Neural progenitor cell (in vitro differentiated cells): Measurements from ENCODE around the gene NXN. TPM values are rescaled to one million over a fixed set of nuclear protein-coding genes. Genes with fewer than 3 reads are reported as not detected.

Source experiments
- DNase-seq: peaks from one replicate; pipeline ENCODE4 v3.0.0-alpha.2; 2016; ENCODE audit warnings: low spot score
- H2AFZ ChIP-seq: fragments of 200-600 bp; sonication (generic); replicated peaks from 2 replicates; pipeline ENCODE4 v1.6.1; 2016; ENCODE audit warnings: antibody characterized with exemption
- H3F3A ChIP-seq: fragments of 200-600 bp; sonication (generic); 2 replicates; pipeline ENCODE4 v1.6.1; 2016; ENCODE audit warnings: antibody characterized with exemption, low read depth
- H3K27ac ChIP-seq: fragments of 200-600 bp; sonication (generic); 2 replicates; pipeline ENCODE4 v1.5.1; 2016; ENCODE audit warnings: mild to moderate bottlenecking
- H3K27me3 ChIP-seq: fragments of 200-600 bp; sonication (generic); 2 replicates; pipeline ENCODE4 v1.6.1; 2016; ENCODE audit warnings: mild to moderate bottlenecking, moderate library complexity
- H3K36me3 ChIP-seq: fragments of 200-600 bp; sonication (generic); 2 replicates; pipeline ENCODE4 v1.5.1; 2016
- H3K4me1 ChIP-seq: fragments of 200-600 bp; sonication (generic); 2 replicates; pipeline ENCODE4 v1.6.1; 2016; ENCODE audit warnings: mixed run types
- H3K4me2 ChIP-seq: fragments of 200-600 bp; sonication (generic); 2 replicates; pipeline ENCODE4 v1.6.1; 2016
- H3K4me3 ChIP-seq: fragments of 200-600 bp; sonication (generic); 2 replicates; pipeline ENCODE4 v1.5.1; 2016
- H3K79me2 ChIP-seq: fragments of 200-600 bp; sonication (generic); 2 replicates; pipeline ENCODE4 v1.6.1; 2016; ENCODE audit warnings: low read depth
- H3K9ac ChIP-seq: fragments of 200-600 bp; sonication (generic); 2 replicates; pipeline ENCODE4 v1.6.1; 2016
- H3K9me3 ChIP-seq: fragments of 200-600 bp; sonication (generic); 2 replicates; pipeline ENCODE4 v1.5.1; 2016; ENCODE audit warnings: low read depth
- H4K20me1 ChIP-seq: fragments of 200-600 bp; sonication (generic); 2 replicates; pipeline ENCODE4 v1.6.1; 2016; ENCODE audit warnings: low read depth
- H3K27ac Mint-ChIP-seq: 3 replicates; pipeline ENCODE4 v1.8.0; 2021; ENCODE audit warnings: mixed read lengths
- H3K27me3 Mint-ChIP-seq: 2 replicates; pipeline ENCODE4 v1.8.0; 2022; ENCODE audit warnings: low read depth, mild to moderate bottlenecking, inconsistent platforms, moderate library complexity, mixed read lengths; ENCODE audit not compliant: insufficient read depth
- H3K36me3 Mint-ChIP-seq: 3 replicates; pipeline ENCODE4 v1.8.0; 2021; ENCODE audit warnings: mixed read lengths
- H3K4me1 Mint-ChIP-seq: 3 replicates; pipeline ENCODE4 v1.8.0; 2021; ENCODE audit warnings: mixed read lengths
- H3K4me3 Mint-ChIP-seq: 3 replicates; pipeline ENCODE4 v1.8.0; 2021; ENCODE audit warnings: mild to moderate bottlenecking, moderate library complexity, mixed read lengths
- H3K9me3 Mint-ChIP-seq: 3 replicates; pipeline ENCODE4 v1.8.0; 2020; ENCODE audit warnings: mixed read lengths
- CTCF ChIP-seq: fragments of 200-600 bp; sonication (generic); IDR thresholded peaks from 2 replicates; pipeline ENCODE4 v1.5.1; 2017; ENCODE audit warnings: antibody characterized with exemption, mild to moderate bottlenecking
- EZH2 ChIP-seq: fragments of 200-600 bp; sonication (generic); IDR thresholded peaks from 2 replicates; pipeline ENCODE4 v1.6.1; 2017; ENCODE audit warnings: antibody characterized with exemption, mild to moderate bottlenecking, moderate library complexity
- EZH2phosphoT487 ChIP-seq: fragments of 200-600 bp; sonication (generic); IDR thresholded peaks from 2 replicates; pipeline ENCODE4 v1.6.1; 2017; ENCODE audit warnings: antibody characterized with exemption
- total RNA-seq: library from RNA; depleted of rRNA; stranded (reverse); fragments of >200 nt; gene quantifications from 2 replicates; pipeline ENCODE4 v1.2.3, GENCODE V29; 2015; ENCODE audit warnings: low replicate concordance

NXN gene
- total RNA-seq, 1 donor from 2014 or later, result 35.9 TPM

DNA sequence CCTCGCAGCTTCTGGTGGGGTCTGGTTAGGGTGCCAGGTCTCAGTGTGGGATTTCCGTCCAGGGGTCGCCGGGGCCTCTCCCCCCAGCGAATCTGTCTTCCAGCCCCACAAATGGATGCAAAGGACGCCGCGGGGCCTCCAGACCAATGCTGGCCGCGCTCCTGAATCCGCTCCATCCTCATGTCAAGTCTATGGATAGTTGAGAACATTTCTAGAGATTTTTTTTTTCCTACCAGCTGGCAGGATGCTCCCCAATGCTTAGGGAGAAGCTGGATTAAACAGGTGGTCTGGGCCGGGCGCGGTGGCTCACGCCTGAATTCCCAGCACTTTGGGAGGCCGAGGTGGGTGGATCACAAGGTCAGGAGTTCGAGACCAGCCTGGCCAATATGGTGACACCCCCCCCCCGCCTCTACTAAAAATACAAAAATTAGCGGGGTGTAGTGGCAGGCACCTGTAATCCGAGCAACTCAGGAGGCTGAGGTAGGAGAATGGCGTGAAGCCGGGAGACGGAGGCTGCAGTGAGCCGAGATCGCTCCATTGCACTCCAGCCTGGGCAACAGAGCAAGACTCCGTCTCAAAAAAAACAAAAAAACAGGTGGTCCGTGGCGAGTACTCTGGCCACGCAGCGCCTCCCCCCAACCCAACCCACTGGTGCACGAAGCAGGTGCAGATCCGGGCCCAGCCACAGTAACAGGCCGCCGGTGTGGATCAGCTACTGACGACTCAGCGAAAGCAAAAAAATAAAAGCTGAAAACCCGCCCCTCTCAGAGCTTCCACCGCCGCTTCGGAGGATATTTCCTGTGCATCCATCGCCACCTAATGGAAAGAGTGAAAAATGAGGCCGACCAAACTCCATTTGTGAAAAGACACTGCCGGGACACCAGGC is 1.1 kb upstream of the NXN start:
- Histone ChIP-seq H3K9me3 (no peaks in the 10 kb centered on the region), H3K79me2 (peaks cover 32% of the 10 kb centered on the region), H3K27me3 (no peaks in the 10 kb centered on the region), H3K4me1 (peaks cover 13% of the 10 kb centered on the region), H4K20me1 (peaks cover 31% of the 10 kb centered on the region), H3F3A (peaks cover 12% of the 10 kb centered on the region), H3K4me2 (peak overlapping the region; percentile 75), H2AFZ (peak overlapping the region; percentile 85), H3K9ac (no peak overlapping the region), H3K27ac (peak overlapping the region; percentile 18), H3K4me3 (peak overlapping the region; percentile 94), H3K36me3 (no peaks in the 10 kb centered on the region)
- DNase-seq, result peak; percentile 94
- no peaks in the 10 kb centered on the region for H3K9me3 Mint-ChIP-seq
- H3K4me3 Mint-ChIP-seq, result peak overlapping the region; percentile 93
- peaks cover 35% of the 10 kb centered on the region for H3K4me1 Mint-ChIP-seq
- no peak overlapping the region for H3K27ac Mint-ChIP-seq
- H3K27me3 Mint-ChIP-seq, result peaks cover 10% of the 10 kb centered on the region
- TF ChIP-seq CTCF (peak; percentile 80), EZH2 (no peak), EZH2phosphoT487 (no peak)
- H3K36me3 Mint-ChIP-seq, result peaks cover 5% of the 10 kb centered on the region

- H3K9me3 ChIP-seq, result no peaks in the 10 kb centered on the region
- no peaks in the 10 kb centered on the region for H3K27me3 ChIP-seq
- no peak overlapping the region for H3K27ac ChIP-seq
- peaks cover 12% of the 10 kb centered on the region for H3F3A ChIP-seq
- H2AFZ ChIP-seq, result no peak overlapping the region
- H3K4me3 ChIP-seq, result peak overlapping the region; percentile 94
- H3K79me2 ChIP-seq, result peaks cover 47% of the 10 kb centered on the region
- no peaks in the 10 kb centered on the region for H3K9me3 Mint-ChIP-seq
- H3K36me3 Mint-ChIP-seq, result peaks cover 11% of the 10 kb centered on the region
- H3K4me2 ChIP-seq, result peak overlapping the region; percentile 75
- no peak overlapping the region for H3K27ac Mint-ChIP-seq
- H3K4me3 Mint-ChIP-seq, result peak overlapping the region; percentile 75
- DNase-seq, result no peak
- H3K4me1 Mint-ChIP-seq, result peaks cover 43% of the 10 kb centered on the region
- H3K27me3 Mint-ChIP-seq, result peaks cover 6% of the 10 kb centered on the region
- no peak overlapping the region for H3K9ac ChIP-seq
- peaks cover 44% of the 10 kb centered on the region for H4K20me1 ChIP-seq
- peaks cover 13% of the 10 kb centered on the region for H3K4me1 ChIP-seq
- TF ChIP-seq EZH2phosphoT487 (no peak), CTCF (no peak), EZH2 (no peak)
- no peaks in the 10 kb centered on the region for H3K36me3 ChIP-seq
These were observed 401 bp downstream of the NXN start for GRCh38 chr17:979212-979538.

DNA sequence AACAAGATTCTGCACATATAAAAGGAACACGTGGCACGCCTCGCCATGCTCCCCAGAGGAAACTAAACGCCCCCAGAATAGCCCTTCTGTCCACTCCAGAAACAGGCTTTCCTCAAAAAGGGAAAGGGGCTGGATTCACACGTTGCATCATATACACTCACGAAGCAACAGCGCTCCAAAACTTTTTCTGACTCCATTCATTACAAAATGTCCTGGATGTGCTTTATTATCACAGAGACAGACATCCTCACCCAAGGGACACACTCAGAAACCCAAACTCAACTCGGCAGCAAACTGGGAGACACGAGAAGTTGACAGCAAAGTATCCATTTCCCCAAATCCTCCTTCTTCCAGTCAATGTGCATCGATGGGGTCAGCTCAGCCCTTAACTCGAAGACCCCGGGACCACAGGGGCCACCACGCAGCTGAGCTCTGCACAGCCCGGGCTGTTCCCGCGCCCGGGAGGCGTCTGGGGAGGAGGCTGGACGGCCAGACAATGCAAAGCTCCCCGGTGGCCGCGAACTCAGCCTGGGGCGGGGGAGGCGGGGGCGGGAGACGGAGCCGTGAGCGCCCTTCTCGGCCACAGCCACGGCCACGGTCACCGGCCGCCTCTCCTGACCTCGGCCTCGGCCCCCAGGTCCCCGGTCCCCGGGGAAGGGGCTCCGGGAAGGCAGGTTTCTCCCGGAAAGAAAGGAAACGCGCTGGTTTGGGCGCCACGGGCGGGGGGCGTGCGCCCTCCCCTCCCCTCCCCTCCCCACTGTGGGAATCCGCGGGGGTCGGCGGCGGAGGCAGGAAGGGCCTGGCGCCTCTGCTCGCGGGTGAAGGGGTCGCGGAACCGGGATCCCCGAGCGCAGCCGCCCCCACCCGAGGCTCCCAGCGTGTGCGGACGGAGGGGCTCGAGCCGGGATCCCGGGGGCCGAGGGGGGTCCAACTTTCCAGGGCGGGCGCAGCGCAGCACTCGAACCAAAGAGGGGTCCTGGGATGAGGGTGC is 1.2 kb downstream of the NXN start:
- Histone ChIP-seq H3K4me1 (peaks cover 13% of the 10 kb centered on the region), H3K27ac (no peak overlapping the region), H3K27me3 (no peaks in the 10 kb centered on the region), H3K9me3 (no peaks in the 10 kb centered on the region), H3K36me3 (no peaks in the 10 kb centered on the region), H3K79me2 (peaks cover 55% of the 10 kb centered on the region), H4K20me1 (peaks cover 44% of the 10 kb centered on the region), H2AFZ (no peak overlapping the region), H3K9ac (peak overlapping the region; percentile 36), H3K4me2 (peak overlapping the region; percentile 86), H3F3A (peaks cover 12% of the 10 kb centered on the region), H3K4me3 (peak overlapping the region; percentile 94)
- TF ChIP-seq EZH2phosphoT487, result no peak
- TF ChIP-seq EZH2, result no peak
- TF ChIP-seq CTCF, result no peak
- Mint-ChIP-seq H3K9me3 (peaks cover under 1% of the 10 kb centered on the region), H3K27me3 (peaks cover 6% of the 10 kb centered on the region), H3K4me3 (peak overlapping the region; percentile 97), H3K27ac (peak overlapping the region; percentile 78), H3K36me3 (peaks cover 12% of the 10 kb centered on the region), H3K4me1 (peaks cover 44% of the 10 kb centered on the region)
- peak; percentile 76 for DNase-seq
